VCaP (cell line): Measurements from ENCODE around the gene TMEM132C.

Source experiments
- H3K27ac ChIP-seq: fragments of 450-650 bp; 2 replicates; pipeline ENCODE4 v1.5.1; 2017
- CTCF ChIP-seq: fragments of 450-650 bp; conservative IDR thresholded peaks from 2 replicates; pipeline ENCODE4 v1.5.1; 2017; ENCODE audit warnings: mild to moderate bottlenecking, moderate library complexity

The TMEM132C gene

GRCh38 chr12:128513831-128514230, 246.9 kb downstream of the TMEM132C start:
- TF ChIP-seq CTCF, result no peak
- no peak overlapping the region for H3K27ac ChIP-seq

GRCh38 chr12:128518644-128519043, 251.7 kb downstream of the TMEM132C start:
- no peak for TF ChIP-seq CTCF

GRCh38 chr12:128519426-128519825, 252.5 kb downstream of the TMEM132C start:
- H3K27ac ChIP-seq, result no peak overlapping the region
- TF ChIP-seq CTCF, result no peak

More at GRCh38 chr12:128518644-128519043, 251.7 kb downstream of the TMEM132C start:
- H3K27ac ChIP-seq, result no peak overlapping the region

GRCh38 chr12:128521981-128522380, 255.0 kb downstream of the TMEM132C start:
- H3K27ac ChIP-seq, result no peak overlapping the region
- TF ChIP-seq CTCF, result no peak

GRCh38 chr12:128524439-128524838, 257.5 kb downstream of the TMEM132C start:
- TF ChIP-seq CTCF, result no peak
- no peak overlapping the region for H3K27ac ChIP-seq

- peak; percentile 73 for TF ChIP-seq CTCF
- H3K27ac ChIP-seq, result no peak overlapping the region
Measured at GRCh38 chr12:128531170-128531569, 264.2 kb downstream of the TMEM132C start.

GRCh38 chr12:128534906-128535305, 267.9 kb downstream of the TMEM132C start:
- TF ChIP-seq CTCF, result no peak
- no peak overlapping the region for H3K27ac ChIP-seq

GRCh38 chr12:128536810-128537209, 269.8 kb downstream of the TMEM132C start:
- H3K27ac ChIP-seq, result no peak overlapping the region
- TF ChIP-seq CTCF, result no peak
